Hepatocyte (in vitro differentiated cells): Measurements from ENCODE around the gene RABL6. TPM values are rescaled to one million over a fixed set of nuclear protein-coding genes. Genes with fewer than 3 reads are reported as not detected.

Experiments used
- DNase-seq: peaks from one replicate; pipeline ENCODE4 v3.0.0-alpha.2; 2016; ENCODE audit warnings: low spot score
- H2AFZ ChIP-seq: fragments of 200-600 bp; sonication (generic); 2 replicates; pipeline ENCODE4 v1.6.0; 2016; ENCODE audit warnings: antibody characterized with exemption, mild to moderate bottlenecking
- H3K27ac ChIP-seq: fragments of 200-600 bp; sonication (generic); 2 replicates; pipeline ENCODE4 v1.5.1; 2016; ENCODE audit warnings: mild to moderate bottlenecking
- H3K27me3 ChIP-seq: fragments of 200-600 bp; sonication (generic); 2 replicates; pipeline ENCODE4 v1.6.1; 2016
- H3K36me3 ChIP-seq: fragments of 200-600 bp; sonication (generic); replicated peaks from 2 replicates; pipeline ENCODE4 v1.5.1; 2016; ENCODE audit warnings: low read depth; ENCODE audit not compliant: insufficient read depth
- H3K4me1 ChIP-seq: fragments of 200-600 bp; sonication (generic); 2 replicates; pipeline ENCODE4 v1.5.1; 2016; ENCODE audit warnings: mild to moderate bottlenecking, moderate library complexity; ENCODE audit not compliant: insufficient read depth
- H3K4me2 ChIP-seq: fragments of 200-600 bp; sonication (generic); 2 replicates; pipeline ENCODE4 v1.6.0; 2016
- H3K4me3 ChIP-seq: fragments of 200-600 bp; sonication (generic); 2 replicates; pipeline ENCODE4 v1.5.1; 2016; ENCODE audit warnings: mild to moderate bottlenecking
- H3K79me2 ChIP-seq: fragments of 200-600 bp; sonication (generic); 2 replicates; pipeline ENCODE4 v1.6.0; 2017; ENCODE audit warnings: mild to moderate bottlenecking
- H3K9me2 ChIP-seq: fragments of 200-600 bp; sonication (generic); replicated peaks from 2 replicates; pipeline ENCODE4 v1.6.0; 2017; ENCODE audit warnings: mild to moderate bottlenecking; ENCODE audit not compliant: insufficient read depth
- H3K9me3 ChIP-seq: fragments of 200-600 bp; sonication (generic); 2 replicates; pipeline ENCODE4 v1.5.1; 2016; ENCODE audit warnings: low read depth, mild to moderate bottlenecking
- H4K20me1 ChIP-seq: fragments of 200-600 bp; sonication (generic); 2 replicates; pipeline ENCODE4 v1.6.0; 2016; ENCODE audit warnings: mild to moderate bottlenecking; ENCODE audit not compliant: insufficient read depth, poor library complexity, severe bottlenecking
- EZH2 ChIP-seq: fragments of 200-600 bp; sonication (generic); IDR thresholded peaks from 2 replicates; pipeline ENCODE4 v1.6.1; 2016; ENCODE audit warnings: antibody characterized with exemption, mild to moderate bottlenecking, borderline replicate concordance
- EZH2phosphoT487 ChIP-seq: fragments of 200-600 bp; sonication (generic); IDR thresholded peaks from one replicate; pipeline ENCODE4 v1.6.1; 2018; ENCODE audit warnings: antibody characterized with exemption, mild to moderate bottlenecking, low read depth, moderate library complexity; ENCODE audit not compliant: unreplicated experiment, severe bottlenecking
- WGBS: methylation state at CpG from one replicate; pipeline ENCODE4 v1.1.6; 2016; ENCODE audit warnings: low lambda C conversion rate; ENCODE audit errors: missing lambda C conversion rate; 5-methylcytosine and 5-hydroxymethylcytosine counted together
- polyA plus RNA-seq: library from polyadenylated mRNA; unstranded; fragments of >200 nt; fragmentation: Nextera tagmentation; extraction: Ambion mirVana; gene quantifications from 2 replicates; pipeline ENCODE4 v1.2.1, GENCODE V29; 2016
- total RNA-seq: library from RNA; depleted of rRNA; stranded (reverse); fragments of >200 nt; gene quantifications from 2 replicates; pipeline ENCODE4 v1.2.3, GENCODE V29; 2014
- TF ChIP-seq, protein P1 (sequence below): fragments of 200-600 bp; sonication (generic); IDR thresholded peaks from 2 replicates; pipeline ENCODE4 v1.5.1; 2016; ENCODE audit warnings: antibody characterized with exemption, mild to moderate bottlenecking; ENCODE audit not compliant: poor library complexity

RABL6 gene
- total and polyA plus RNA-seq, 2 experiments from 2014 or later = 72.3 to 103 TPM

GRCh38 chr9:136814725-136815421 is 7.1 kb downstream of the RABL6 start:
- Histone ChIP-seq H3K27ac (no peak overlapping the region), H3K36me3 (no peaks in the 10 kb centered on the region), H4K20me1 (peaks cover 21% of the 10 kb centered on the region), H3K4me1 (peaks cover 16% of the 10 kb centered on the region), H3K27me3 (no peaks in the 10 kb centered on the region), H3K4me3 (no peak overlapping the region), H3K79me2 (peaks cover 95% of the 10 kb centered on the region), H3K9me2 (no peaks in the 10 kb centered on the region), H3K9me3 (no peaks in the 10 kb centered on the region), H2AFZ (no peak overlapping the region), H3K4me2 (no peak overlapping the region)
- DNase-seq = no peak
- WGBS = 97% methylated on average over 13 of the region's 13 CpGs
- TF ChIP-seq EZH2 (no peak), EZH2phosphoT487 (no peak)
- TF ChIP-seq, protein P1, sequence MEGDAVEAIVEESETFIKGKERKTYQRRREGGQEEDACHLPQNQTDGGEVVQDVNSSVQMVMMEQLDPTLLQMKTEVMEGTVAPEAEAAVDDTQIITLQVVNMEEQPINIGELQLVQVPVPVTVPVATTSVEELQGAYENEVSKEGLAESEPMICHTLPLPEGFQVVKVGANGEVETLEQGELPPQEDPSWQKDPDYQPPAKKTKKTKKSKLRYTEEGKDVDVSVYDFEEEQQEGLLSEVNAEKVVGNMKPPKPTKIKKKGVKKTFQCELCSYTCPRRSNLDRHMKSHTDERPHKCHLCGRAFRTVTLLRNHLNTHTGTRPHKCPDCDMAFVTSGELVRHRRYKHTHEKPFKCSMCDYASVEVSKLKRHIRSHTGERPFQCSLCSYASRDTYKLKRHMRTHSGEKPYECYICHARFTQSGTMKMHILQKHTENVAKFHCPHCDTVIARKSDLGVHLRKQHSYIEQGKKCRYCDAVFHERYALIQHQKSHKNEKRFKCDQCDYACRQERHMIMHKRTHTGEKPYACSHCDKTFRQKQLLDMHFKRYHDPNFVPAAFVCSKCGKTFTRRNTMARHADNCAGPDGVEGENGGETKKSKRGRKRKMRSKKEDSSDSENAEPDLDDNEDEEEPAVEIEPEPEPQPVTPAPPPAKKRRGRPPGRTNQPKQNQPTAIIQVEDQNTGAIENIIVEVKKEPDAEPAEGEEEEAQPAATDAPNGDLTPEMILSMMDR = no peak

DNA sequence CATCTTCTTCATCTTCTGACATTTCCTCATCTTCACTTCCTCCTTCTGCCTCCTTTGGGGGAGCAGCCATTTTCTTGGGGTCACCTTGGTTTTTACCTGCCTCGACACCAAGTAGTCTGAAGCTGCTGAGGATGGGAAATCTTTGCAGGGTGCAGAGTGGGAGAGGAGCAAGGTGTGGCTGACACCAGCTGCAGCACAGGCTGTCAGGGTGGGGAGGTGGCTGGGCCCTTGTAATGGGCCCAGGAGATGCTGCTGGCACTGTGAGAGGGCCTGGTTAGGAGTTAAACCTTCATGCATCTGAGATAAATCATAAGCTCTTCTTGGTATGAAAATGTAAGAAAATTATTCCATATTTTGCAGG is 7.7 kb downstream of the RABL6 start:
- TF ChIP-seq, protein P1 = no peak
- TF ChIP-seq EZH2phosphoT487 (no peak), EZH2 (no peak)
- peaks cover 21% of the 10 kb centered on the region for H4K20me1 ChIP-seq

DNA sequence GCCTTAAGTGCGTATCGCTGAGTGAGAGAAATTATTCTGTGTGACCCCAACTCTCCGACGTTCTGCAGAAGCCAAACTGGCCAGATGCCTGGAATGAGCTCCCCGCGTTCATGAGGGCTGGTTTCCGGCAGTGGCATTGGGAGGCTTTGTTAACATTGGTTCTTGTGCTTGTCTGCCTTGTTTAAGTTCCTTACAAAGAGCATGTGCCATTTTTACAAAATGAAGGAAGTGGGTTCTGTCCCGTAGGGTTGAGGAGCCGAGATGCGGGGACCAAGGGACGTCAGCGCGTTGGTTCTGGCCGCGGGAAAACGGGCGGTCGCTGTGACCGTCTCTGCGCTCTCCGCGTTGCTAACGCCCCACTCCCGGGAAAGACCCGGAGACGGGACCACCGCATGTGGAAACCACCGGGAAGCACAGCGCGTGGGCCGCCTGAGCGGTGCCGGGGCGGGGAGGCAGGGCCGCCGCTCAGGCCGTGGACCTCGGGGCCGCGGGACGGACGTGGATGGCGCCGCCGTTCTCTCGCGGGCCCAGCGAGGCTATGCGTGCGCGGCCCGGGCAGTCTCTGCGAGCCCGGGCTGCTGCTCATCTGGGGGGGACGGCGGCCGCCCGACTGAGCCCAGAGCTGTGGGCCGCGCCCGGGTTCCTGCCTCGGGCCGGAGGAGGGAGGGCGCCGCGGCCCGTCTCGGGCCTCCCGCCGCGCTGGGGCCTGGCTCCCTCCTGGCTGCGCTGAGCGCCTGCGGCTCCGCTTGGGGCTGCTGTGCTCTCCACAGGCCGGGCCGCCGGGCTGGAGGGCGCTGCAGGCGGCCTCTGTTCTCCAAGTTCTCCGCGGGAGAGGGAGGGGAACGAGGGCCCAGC is 13.4 kb downstream of the RABL6 start:
- Histone ChIP-seq H3K27ac (peak overlapping the region; percentile 45), H3K9me2 (no peaks in the 10 kb centered on the region), H3K4me1 (peaks cover 9% of the 10 kb centered on the region), H4K20me1 (peaks cover 22% of the 10 kb centered on the region), H3K9me3 (no peaks in the 10 kb centered on the region), H3K79me2 (peaks cover 64% of the 10 kb centered on the region), H3K4me2 (peak overlapping the region; percentile 70), H3K36me3 (no peaks in the 10 kb centered on the region), H3K27me3 (no peaks in the 10 kb centered on the region), H3K4me3 (no peak overlapping the region), H2AFZ (no peak overlapping the region)
- 40% methylated on average over 61 of the region's 83 CpGs for WGBS
- no peak for DNase-seq
- no peak for TF ChIP-seq EZH2phosphoT487
- TF ChIP-seq, protein P1 = no peak
- TF ChIP-seq EZH2 = no peak

More for the DNA sequence above, 7.7 kb downstream of the RABL6 start:
- Histone ChIP-seq H3K9me2 (no peaks in the 10 kb centered on the region), H2AFZ (no peak overlapping the region), H3K27me3 (no peaks in the 10 kb centered on the region), H3K27ac (no peak overlapping the region), H3K36me3 (no peaks in the 10 kb centered on the region), H3K4me3 (no peak overlapping the region), H3K4me1 (peaks cover 11% of the 10 kb centered on the region), H3K4me2 (no peak overlapping the region), H3K9me3 (no peaks in the 10 kb centered on the region), H3K79me2 (peaks cover 95% of the 10 kb centered on the region)
- 0% methylated on average over 1 of the region's 1 CpG for WGBS
- DNase-seq = no peak
